Right atrium auricular region (tissue), 2 donors: ENCODE data around the gene ARHGEF3. TPM values are rescaled to one million over a fixed set of nuclear protein-coding genes. Genes with fewer than 3 reads are reported as not detected.

ENCODE experiments used
- DNase-seq: peaks from one replicate; pipeline ENCODE4 v3.0.0-alpha.2; 2019; ENCODE audit warnings: low spot score
- H3K27ac ChIP-seq, 2 donors: fragments of 200-600 bp; sonication (generic); 1 replicate in 1 of 2; 2 replicates in 1 of 2; pipeline ENCODE4 v1.5.1; 2016 to 2019
- H3K27me3 ChIP-seq, 2 donors: fragments of 200-600 bp; sonication (generic); one replicate each; pipeline versions ENCODE4 v1.5.1 to v1.6.0; 2017 to 2019
- H3K36me3 ChIP-seq: fragments of 200-600 bp; sonication (generic); one replicate; pipeline ENCODE4 v1.5.1; 2016
- H3K4me1 ChIP-seq, 2 donors: fragments of 200-600 bp; sonication (generic); one replicate each; pipeline versions ENCODE4 v1.5.1 to v1.6.0; 2017 to 2019
- H3K4me3 ChIP-seq, 2 donors: fragments of 200-600 bp; sonication (generic); 1 replicate in 1 of 2; 2 replicates in 1 of 2; pipeline ENCODE4 v1.5.1; 2017 to 2019; ENCODE audit warnings: mild to moderate bottlenecking in 1 of 2, moderate library complexity in 1 of 2
- H3K9me3 ChIP-seq, 2 donors: fragments of 200-600 bp; sonication (generic); one replicate each; pipeline ENCODE4 v1.5.1; 2019
- CTCF ChIP-seq, 2 donors: fragments of 200-600 bp; sonication (generic); IDR thresholded peaks; one replicate each; pipeline ENCODE4 v1.5.1; 2019; ENCODE audit warnings: antibody characterized with exemption in 2 of 2
- total RNA-seq, 2 donors: library from RNA; depleted of rRNA; stranded (reverse); fragments of >200 nt; gene quantifications; one replicate each; pipeline ENCODE4 v1.1.0, GENCODE V29; 2016

Gene ARHGEF3
- total RNA-seq, 2 donors from 2014 or later, result 16.1 to 21.7 TPM

GRCh38 chr3:56833022-56833421 lies 31.3 kb upstream of the ARHGEF3 start:
- DNase-seq, result no peak
- Histone ChIP-seq H3K27me3 (no peaks in the 10 kb centered on the region), H3K36me3 (no peaks in the 10 kb centered on the region), H3K9me3 (no peaks in the 10 kb centered on the region), H3K4me1 (no peaks in the 10 kb centered on the region), H3K27ac (no peak overlapping the region), H3K4me3 (no peak overlapping the region)
- no peak for TF ChIP-seq CTCF (IDR thresholded peaks at IDR 0.05)

GRCh38 chr3:56831572-56831971 lies 29.8 kb upstream of the ARHGEF3 start:
- no peak for TF ChIP-seq CTCF (IDR thresholded peaks at IDR 0.05)
- Histone ChIP-seq H3K36me3 (no peaks in the 10 kb centered on the region), H3K27ac (no peak overlapping the region), H3K27me3 (no peaks in the 10 kb centered on the region), H3K4me3 (no peak overlapping the region), H3K4me1 (no peaks in the 10 kb centered on the region), H3K9me3 (no peaks in the 10 kb centered on the region)
- DNase-seq, result no peak

GRCh38 chr3:56830884-56831283 lies 29.1 kb upstream of the ARHGEF3 start:
- no peaks in the 10 kb centered on the region for H3K27me3 ChIP-seq
- no peaks in the 10 kb centered on the region for H3K4me1 ChIP-seq
- no peak for TF ChIP-seq CTCF (IDR thresholded peaks at IDR 0.05)

GRCh38 chr3:56829533-56829932 lies 27.8 kb upstream of the ARHGEF3 start:
- no peaks in the 10 kb centered on the region for H3K9me3 ChIP-seq
- H3K36me3 ChIP-seq, result no peaks in the 10 kb centered on the region
- H3K4me3 ChIP-seq, result no peak overlapping the region
- TF ChIP-seq CTCF (IDR thresholded peaks at IDR 0.05), result no peak
- no peaks in the 10 kb centered on the region for H3K4me1 ChIP-seq
- H3K27me3 ChIP-seq, result no peaks in the 10 kb centered on the region
- H3K27ac ChIP-seq, result no peak overlapping the region
- no peak for DNase-seq

More at GRCh38 chr3:56830884-56831283, 29.1 kb upstream of the ARHGEF3 start:
- H3K36me3 ChIP-seq, result no peaks in the 10 kb centered on the region
- DNase-seq, result no peak
- H3K4me3 ChIP-seq, result no peak overlapping the region
- H3K9me3 ChIP-seq, result no peaks in the 10 kb centered on the region
- no peak overlapping the region for H3K27ac ChIP-seq

- TF ChIP-seq CTCF (IDR thresholded peaks at IDR 0.05), result no peak
- no peaks in the 10 kb centered on the region for H3K9me3 ChIP-seq
- H3K27me3 ChIP-seq, result no peaks in the 10 kb centered on the region
- no peak overlapping the region for H3K27ac ChIP-seq
- peaks cover 0 to 10% of the 10 kb centered on the region in 2 donors for H3K4me1 ChIP-seq
- no peak for DNase-seq
- H3K36me3 ChIP-seq, result no peaks in the 10 kb centered on the region
- no peak overlapping the region for H3K4me3 ChIP-seq
Measured at GRCh38 chr3:56826831-56827722, 25.3 kb upstream of the ARHGEF3 start.
